Lung microvascular endothelial cell (primary cell): ENCODE measurements around the gene CTNND2. TPM values are rescaled to one million over a fixed set of nuclear protein-coding genes. Genes with fewer than 3 reads are reported as not detected.
"Not testable (repeated sequence)": the region's sequence is repeated elsewhere in the genome, so short reads cannot be mapped to it uniquely, and the experiment has no call there.

Experiments used
- DNase-seq, 2 donors: peaks; one replicate each; pipeline versions ENCODE4 v3.0.0 to v3.0.0-alpha.2; 2010; ENCODE audit warnings: low read depth in 2 of 2
- total RNA-seq: library from RNA; depleted of rRNA; stranded (reverse); fragments of >200 nt; gene quantifications from 2 replicates; pipeline ENCODE4 v1.2.1, GENCODE V29; 2014

CTNND2 gene
- total RNA-seq, 1 donor from 2014 or later = not detected

DNA sequence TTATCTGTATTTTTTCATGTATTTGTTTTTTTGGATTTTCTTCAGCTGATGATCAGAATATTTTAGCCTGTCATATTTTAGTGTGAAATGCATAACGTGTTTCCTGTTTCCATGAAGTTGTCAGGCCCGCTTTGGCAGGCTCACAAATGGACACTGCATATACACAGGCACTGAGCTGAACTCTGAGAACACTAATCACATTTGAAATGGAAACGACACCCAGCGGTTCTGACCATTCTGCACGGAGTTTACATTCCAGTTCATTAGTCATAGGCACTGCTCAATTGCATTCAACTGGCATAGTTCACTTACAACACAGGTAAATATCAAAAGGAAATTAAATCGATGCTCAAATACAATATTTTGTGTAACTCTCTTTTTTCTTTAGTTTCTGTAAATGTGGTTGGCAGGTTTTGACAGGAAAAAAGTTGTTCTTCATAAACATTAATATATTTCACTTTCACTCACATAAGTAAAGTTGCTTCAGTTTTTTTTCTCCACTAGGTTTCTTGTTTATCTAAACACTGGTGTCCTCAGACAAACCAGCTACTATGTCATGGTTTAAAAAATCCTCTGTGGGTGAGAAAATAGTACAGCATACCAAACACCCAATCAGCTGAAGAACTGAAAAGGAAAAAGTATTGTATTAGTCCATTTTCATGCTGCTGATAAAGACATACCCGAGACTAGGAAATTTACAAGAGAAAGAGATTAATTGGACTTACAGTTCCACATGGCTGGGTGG is 584.2 kb downstream of the CTNND2 start:
- no peak for DNase-seq

DNA sequence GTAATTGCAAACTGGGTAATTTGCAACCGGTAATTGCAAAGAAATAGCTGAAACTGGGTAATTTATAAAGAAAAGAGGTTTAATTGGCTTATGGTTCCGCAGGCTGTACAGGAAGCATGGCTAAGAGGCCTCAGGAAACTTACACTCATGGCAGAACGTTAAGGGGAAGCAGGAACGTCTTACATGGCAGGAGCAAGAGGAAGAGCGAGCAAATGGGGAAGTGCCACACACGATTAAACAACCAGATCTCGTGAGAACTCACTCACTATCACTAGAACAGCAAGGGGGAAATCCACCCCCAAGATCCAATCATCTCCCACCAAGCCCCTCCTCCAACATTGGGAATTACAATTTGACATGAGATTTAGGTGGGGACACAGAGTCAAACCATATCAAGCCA is 590.6 kb downstream of the CTNND2 start:
- DNase-seq = not testable (repeated sequence)

DNA sequence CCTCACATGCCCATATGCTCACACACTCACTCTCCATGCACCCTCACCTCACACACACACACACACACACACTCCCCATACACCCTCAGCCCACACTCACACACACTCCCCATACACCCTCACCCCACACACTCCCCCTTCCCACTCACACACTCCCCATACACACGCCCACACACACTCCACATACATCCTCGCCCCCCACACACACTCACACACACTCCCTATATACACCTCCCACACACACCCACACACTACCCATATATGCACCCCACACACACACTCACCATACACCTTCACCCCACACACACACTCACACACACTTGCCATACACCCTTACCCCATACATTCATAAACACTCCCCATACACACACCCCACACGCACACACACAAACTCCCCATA is 592.5 kb downstream of the CTNND2 start:
- DNase-seq = no peak

DNA sequence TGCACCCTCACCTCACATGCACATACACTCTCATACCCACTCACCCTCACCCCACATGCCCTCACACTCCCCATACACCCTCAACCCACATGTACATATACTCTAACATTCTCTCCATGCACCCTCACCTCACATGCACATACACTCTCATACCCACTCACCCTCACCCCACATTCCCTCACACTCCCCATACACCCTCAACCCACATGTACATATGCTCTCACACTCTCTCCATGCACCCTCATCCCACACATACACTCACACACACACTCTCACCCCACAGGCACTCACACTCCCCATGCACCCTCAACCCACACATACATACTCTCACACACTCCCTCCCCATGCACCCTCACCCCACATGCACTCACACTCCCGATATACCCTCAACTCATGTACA is 593.0 kb downstream of the CTNND2 start:
- DNase-seq = no peak

DNA sequence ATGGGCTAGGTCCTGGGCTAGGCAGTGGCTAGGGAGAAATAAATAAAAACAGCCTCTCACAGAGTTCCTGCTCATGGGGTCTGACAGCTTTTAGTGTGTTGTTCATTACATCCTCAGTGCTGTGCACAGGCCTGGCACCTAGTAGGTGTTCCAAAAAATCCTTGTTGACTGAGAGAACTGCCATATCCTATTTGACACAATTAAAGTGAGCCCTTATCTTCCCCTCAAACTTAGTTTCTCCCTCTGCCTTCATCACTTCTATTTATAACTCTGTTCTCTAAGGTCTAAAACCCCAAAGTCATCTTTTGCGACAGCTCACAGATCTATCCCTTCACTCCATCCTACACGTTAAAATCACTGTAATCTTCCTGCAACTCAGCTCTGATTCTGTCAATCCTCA is 594.1 kb downstream of the CTNND2 start:
- no peak for DNase-seq

DNA sequence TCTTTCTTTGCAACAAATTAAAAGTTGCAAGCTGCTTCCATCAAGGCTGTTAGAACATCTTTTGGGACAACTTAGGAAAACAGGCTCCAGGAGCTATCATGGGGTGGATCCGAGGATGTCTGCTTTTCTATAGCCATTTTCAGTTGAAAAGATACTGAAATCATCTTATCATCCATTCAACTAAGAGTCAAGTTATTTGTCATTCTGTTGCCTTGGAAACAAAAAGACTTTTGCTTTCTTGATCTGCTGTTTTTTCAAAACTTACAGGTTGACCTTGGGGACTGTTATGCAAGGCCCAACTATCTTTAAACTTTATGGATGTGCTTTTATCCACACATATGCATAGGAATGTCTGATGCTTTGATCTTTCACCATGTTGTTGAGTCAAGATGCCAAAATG is 597.9 kb downstream of the CTNND2 start:
- no peak for DNase-seq

DNA sequence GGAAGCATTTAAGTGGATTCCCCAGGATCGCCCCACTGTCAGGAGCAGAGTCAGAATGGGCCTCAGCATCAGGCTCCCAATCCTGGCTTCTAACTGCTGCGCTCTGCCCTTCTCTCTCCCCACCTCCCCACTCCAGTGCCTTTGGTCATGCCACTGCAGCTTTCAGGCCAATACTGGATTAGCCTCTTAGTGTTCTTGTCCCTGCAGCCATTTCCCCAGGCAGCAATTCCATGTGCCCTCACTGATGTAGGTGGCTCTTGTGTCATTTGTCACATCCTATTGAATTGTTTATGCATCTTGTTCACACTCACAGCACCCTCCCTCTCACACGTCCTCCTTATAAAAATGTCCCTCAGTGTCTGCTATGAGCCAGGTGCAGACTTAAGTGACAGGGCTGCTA is 599.0 kb downstream of the CTNND2 start:
- DNase-seq = no peak

DNA sequence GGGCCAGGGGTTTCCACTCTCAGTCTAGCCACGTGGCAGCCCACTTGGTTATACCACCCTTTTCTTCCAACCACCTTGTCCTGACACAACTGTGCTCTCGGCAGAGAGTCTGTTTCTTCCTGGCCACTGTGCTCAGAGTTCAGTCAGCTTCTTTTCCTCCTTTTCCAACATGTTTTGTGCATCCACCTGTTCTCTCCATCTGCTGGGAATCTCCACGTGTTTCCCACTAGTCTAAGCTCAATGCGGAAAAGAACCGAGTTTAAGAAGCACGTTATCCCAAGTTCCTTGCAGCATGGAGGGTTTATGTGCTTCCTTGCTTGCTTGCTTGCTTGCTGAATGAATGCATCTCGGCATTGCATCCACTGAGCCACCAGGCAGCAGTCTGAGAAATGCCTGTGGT is 599.6 kb downstream of the CTNND2 start:
- no peak for DNase-seq

DNA sequence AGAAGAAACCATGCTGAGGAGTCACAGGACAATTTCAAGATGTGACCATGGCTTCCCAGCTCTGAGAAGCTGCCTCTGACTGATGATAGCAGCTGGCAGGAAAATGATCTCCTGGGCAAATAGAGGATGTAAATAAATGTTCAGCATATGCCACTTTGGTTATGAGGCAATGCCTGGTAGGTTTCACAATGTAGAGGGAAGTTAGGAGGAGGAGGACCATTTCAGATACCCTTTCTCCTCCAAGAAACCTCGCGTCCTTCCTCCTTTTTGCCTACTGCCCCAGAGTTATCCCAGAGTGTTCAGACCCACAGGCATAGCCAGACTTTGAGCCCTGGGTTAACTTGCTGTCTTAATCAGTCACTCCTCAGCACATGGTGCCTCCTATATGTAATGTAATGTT is 601.6 kb downstream of the CTNND2 start:
- DNase-seq = no peak

DNA sequence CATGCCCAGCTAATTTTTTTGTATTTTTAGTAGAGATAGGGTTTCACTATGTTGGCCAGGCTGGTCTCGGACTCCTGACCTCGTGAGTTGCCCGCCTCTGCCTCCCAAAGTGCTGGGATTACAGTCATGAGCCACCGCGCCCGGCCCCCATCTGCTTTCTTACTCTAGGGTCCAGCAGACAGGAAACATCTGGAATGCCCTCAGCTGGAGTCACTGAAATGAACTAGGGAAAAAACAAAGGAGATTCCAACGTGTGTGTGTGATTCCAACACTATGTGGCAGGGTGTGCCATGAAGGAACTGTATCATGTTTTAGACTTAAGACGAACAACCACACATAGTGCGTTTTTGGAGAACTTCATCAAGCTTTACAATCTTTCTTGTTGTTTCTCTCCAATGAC is 603.1 kb downstream of the CTNND2 start:
- no peak for DNase-seq

DNA sequence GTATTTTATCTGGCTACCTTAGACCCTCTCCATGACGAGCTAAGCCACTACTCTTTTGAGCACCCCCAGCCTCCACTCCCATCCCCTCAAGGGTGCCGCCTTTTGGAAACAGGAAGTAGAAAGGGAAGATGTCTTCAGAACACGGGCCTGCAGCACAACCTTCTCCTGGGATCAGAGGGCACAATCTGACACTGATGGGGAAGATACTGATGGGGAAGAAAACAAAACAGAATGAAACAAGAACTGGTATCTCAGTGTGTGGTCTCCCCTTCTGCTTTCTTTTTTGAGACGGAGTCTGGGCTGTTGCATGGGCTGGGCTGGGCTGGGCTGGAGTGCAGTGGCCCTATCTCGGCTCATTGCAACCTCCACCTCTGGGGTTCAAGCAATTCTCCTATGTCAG is 603.5 kb downstream of the CTNND2 start:
- no peak for DNase-seq

DNA sequence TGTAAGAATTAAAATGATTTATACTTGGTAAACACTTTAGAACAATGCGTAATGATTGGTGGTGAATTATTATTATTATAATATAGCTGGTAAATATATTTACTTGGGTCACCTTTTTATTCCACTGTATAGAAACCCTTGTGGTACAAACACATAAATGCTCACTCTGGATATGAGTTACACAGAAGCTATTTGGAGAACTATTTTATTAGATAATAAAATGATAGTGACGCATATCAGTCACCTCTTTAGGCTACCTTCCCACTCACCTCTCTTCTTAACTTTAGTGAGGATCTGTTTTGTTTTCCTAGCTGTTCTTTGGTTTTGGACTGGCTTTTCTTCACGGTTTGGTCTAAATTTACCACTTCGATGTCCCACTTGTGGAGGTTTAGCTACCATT is 605.4 kb downstream of the CTNND2 start:
- DNase-seq = no peak

DNA sequence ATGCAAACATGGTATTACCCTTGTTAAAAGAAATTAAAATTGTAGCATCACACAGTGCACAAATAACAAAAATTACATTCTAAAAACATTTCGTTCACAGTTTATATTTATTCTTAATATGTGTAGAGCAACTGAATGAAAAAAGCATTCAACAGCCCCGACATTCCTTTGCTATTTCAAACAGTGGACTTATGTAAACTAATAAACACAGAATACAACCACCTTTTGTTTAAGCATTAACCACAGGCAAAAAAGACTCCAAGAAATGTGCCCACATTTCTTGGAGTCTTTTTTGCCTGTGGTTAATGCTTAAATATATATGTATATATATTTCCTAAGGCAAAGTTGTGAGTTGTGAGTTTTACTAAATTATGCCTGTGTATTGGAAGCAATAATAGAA is 610.7 kb downstream of the CTNND2 start:
- no peak for DNase-seq

DNA sequence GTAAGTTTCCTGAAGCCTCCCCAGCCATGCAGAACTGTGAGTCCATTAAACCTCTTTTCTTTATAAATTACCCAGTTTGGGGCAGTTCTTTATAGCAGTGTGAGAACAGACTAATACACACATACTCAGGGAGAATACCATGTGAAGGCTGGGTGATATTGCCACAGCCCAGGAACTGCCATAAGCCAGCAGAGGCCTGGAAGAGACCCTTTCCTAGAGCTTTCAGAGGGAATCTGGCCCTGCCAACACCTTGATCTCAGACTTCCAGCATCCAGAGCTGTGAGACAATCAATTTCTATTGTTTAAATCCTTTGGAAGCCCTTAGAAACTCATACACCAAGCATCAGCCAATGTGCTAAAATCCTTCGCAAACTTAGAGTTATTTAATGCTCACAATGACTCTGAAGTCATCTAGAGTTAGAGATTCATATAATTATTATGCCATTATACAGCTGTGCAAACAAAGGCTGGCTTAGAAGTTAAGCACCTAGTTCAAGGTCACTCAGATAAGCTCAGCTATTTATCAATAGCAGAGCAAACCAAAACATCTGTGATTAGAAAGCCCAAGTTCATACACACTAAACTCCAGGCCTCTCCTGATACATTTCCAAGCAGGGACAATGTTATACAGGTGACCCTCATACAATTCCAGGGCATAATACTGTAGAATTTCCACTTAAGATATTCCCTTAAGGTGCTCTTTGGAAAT is 611.4 kb downstream of the CTNND2 start:
- no peak for DNase-seq

DNA sequence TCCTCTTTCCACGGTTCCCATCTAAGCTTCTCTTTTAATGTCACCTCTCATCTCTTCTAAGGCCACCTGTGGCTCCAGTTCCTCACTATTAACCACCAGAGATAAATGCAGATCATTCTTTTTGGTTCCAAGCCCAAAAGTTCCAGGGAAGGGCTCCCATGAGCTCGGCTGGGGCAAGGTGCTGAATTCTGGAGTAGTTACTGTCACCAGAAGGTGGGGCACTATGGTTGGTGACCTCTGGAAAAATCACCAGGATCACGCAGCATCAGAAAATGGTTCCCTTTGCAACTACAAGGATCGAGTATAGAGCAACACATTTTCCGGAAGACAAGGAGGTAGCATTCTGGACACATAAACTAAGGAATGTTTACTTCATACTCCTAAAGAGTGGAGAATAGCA is 614.5 kb downstream of the CTNND2 start:
- no peak for DNase-seq

DNA sequence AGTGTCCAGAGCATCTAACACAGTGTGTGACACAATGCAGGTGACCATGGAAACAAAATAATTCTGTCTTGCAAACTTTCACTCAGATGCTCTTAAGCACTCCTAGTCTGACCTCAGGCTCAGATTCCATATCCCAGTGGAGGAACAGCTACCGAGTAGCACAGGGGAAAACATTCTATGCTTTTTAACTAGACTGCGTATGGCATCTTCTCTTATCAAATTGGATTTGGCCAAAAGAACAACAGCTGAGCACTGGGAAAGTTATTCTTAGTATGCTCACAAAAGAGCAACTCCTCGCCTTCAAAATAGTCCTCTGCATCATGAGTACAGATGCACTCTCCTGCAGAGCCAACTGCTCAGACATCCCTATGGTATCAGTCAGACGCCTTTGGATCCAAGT is 615.0 kb downstream of the CTNND2 start:
- no peak for DNase-seq

DNA sequence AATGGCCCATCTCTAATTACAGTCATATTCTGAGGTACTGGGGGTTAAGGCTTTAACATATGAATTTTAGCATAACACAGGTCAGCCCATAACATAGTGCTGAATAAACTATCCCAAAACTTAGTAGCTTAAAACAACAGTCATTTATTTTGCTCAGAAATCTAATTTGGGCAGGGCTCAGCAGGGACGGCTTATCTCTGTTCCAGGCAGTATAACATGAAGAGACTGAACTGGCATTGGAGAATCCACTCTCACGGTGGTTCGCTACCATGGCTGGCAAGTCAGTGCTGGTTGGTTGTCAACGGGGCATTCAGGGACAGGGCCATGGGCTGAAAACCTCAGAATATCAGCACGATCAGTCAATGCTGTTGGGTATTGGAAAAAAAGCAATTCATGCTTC is 622.4 kb downstream of the CTNND2 start:
- DNase-seq = no peak

DNA sequence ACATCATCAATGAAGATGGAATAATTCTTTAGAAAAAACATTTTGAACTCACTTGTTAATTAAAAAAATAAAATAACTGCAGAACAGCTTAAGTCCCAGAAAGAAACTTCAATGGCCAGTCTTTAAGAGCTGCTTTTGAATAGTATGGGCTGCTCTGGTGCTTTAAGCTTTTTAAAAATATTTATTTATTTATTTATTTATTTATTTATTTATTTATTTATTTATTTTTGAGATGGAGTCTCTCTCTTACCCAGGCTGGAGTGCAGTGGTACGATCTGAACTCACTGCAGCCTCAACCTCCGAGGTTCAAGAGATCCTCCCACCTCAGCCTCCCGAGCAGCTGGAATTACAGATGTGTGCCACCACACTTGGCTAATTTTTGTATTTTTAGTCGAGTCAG is 626.9 kb downstream of the CTNND2 start:
- DNase-seq = no peak

DNA sequence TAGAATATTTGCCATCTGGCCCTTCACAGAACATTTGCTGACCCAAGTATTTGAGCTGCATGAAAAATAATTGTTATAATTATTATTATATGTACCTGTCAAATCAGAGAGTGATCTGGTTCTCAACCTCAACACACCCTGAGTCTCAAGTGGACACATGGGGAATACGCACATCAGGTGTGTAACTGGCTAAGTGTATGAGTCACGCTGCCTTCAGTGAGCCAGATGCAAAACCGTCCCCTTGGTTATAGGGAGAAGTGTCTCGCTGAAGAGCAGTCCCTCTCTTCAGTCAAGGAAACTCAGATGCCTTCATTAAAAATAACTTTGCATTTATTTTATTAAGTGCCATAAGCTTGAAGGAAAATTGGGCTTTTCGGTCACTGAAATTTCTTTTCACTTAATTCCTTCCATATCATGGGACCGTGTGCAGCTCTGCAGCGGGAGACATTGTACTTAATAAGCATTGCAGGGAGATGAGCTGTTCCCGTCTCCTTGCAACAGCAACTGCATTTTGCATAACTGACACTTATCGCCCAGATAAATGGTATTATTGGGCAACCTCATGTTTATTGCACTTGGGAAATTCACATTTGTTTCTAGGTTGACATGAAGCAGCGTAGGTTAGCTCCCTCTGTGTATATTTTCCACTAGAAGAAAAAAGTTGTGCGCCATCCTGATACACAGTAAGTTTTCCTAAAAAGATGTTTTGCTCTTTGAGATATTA is 630.9 kb downstream of the CTNND2 start:
- no peak for DNase-seq

DNA sequence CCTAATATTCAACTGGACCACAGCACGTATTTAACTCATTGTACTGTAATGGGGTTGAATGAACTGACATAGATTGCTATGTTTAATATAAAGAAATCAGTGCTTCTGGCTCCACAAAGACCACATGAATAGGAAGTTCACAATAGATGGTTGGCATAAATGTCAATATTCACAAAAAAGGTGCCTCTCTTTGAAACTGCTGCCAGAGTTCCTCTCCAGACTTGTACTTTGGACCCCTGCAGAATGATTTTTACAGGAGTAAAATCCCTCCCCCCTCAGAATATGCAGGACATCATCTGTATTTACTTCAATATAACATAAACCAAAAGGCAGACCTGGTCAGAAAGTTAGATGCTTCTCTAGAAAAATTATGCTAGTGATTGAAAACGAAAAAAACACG is 634.7 kb downstream of the CTNND2 start:
- DNase-seq = no peak

DNA sequence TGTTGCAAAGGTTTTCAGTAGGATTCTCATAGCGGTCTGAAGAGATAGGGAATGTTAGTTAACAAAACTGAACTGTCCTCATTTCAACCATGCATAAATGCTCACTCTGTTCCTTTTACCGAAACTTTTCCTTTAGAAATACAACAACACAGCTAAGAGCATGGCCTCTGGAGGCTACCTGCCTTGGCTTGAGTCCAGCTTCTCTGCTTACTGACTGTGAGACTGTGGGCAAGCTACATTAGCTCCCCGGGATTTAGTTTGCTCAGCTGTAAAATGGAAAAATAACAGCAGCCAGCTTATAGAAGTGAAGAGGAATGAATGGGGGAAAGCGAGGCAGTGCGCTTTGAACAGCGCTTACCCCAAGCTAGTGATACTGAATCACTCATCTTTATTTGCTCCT is 635.4 kb downstream of the CTNND2 start:
- no peak for DNase-seq

DNA sequence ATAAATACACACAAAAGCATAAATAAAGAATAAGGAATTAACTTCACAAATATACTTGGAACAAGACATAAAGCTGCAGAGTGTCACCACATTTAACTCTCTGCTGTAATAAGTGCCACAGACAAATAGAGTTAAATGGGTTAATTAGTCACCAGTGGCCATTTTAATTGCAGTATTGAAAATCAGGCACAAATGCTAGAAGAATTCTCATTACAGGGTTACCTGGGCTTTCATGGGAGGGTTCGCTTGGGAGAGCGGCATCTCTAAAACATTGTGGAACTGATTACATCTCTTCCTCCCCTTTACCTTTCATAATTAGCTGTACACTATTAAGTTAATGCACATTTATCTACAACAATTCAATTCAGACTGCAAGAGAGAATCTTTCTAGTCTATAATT is 637.9 kb downstream of the CTNND2 start:
- DNase-seq = no peak

DNA sequence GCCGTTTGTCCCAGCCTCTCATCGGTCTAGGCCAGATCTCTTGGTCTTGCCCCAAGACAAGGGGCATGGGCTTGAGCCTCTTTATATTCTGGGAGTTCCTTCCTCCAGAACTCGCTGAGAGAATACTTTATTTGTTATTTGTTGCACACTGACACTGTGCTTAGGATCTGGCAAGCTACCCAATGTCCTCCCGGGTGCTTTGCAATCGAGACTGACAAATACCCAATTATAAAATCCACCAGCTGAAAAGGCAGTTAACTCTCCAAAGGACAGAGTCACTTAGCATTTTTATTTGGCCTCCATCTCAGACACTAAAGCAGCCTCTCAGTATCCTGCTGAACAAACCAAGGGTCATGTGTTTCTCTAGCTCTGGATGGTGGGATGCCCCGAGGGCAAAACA is 643.0 kb downstream of the CTNND2 start:
- no peak for DNase-seq
